Astrocyte (in vitro differentiated cells and primary cell): ENCODE results near the gene SCAPER. TPM values are rescaled to one million over a fixed set of nuclear protein-coding genes. Genes with fewer than 3 reads are reported as not detected.

Experiments used
- DNase-seq: peaks from one replicate; pipeline ENCODE4 v3.0.0-alpha.2; 2010; ENCODE audit warnings: low read depth
- FAIRE-seq: peaks from 2 replicates; lab custom pipeline; 2011; peaks lifted over from hg19 to GRCh38; lab: Jason Lieb, UNC
- H2AFZ ChIP-seq: 2 replicates; pipeline ENCODE4 v1.6.0; 2012; ENCODE audit warnings: low read depth, low read length, inconsistent platforms
- H3K27ac ChIP-seq: 2 replicates; pipeline ENCODE4 v1.5.1; 2011; ENCODE audit warnings: low read depth, low read length, inconsistent platforms
- H3K27me3 ChIP-seq: 2 replicates; pipeline ENCODE4 v1.6.0; 2011; ENCODE audit warnings: low read length, inconsistent platforms; ENCODE audit not compliant: insufficient read depth
- H3K36me3 ChIP-seq: 2 replicates; pipeline ENCODE4 v1.5.1; 2011; ENCODE audit warnings: low read length, inconsistent platforms; ENCODE audit not compliant: insufficient read depth
- H3K4me1 ChIP-seq: 2 replicates; pipeline ENCODE4 v1.5.1; 2011; ENCODE audit warnings: low read length, inconsistent platforms; ENCODE audit not compliant: insufficient read depth
- H3K4me2 ChIP-seq: 2 replicates; pipeline ENCODE4 v1.6.0; 2012; ENCODE audit warnings: low read length, inconsistent platforms
- H3K4me3 ChIP-seq: 2 replicates; pipeline ENCODE4 v1.5.1; 2011; ENCODE audit warnings: low read depth, mild to moderate bottlenecking, low read length, inconsistent platforms; ENCODE audit not compliant: insufficient read depth
- H3K79me2 ChIP-seq: 2 replicates; pipeline ENCODE4 v1.6.0; 2012; ENCODE audit warnings: mild to moderate bottlenecking, low read length, inconsistent platforms; ENCODE audit not compliant: insufficient read depth
- H3K9ac ChIP-seq: 2 replicates; pipeline ENCODE4 v1.6.0; 2012; ENCODE audit warnings: mild to moderate bottlenecking, low read length, inconsistent platforms
- H3K9me3 ChIP-seq: 2 replicates; pipeline ENCODE4 v1.5.1; 2012; ENCODE audit warnings: low read depth, mild to moderate bottlenecking, low read length, inconsistent platforms; ENCODE audit not compliant: insufficient read depth
- H4K20me1 ChIP-seq: 2 replicates; pipeline ENCODE4 v1.6.0; 2012; ENCODE audit warnings: low read length, inconsistent platforms; ENCODE audit not compliant: insufficient read depth
- H3K27ac Mint-ChIP-seq: one replicate; pipeline ENCODE4 v1.8.0; 2021; ENCODE audit warnings: mild to moderate bottlenecking, mixed read lengths; ENCODE audit not compliant: unreplicated experiment
- H3K27me3 Mint-ChIP-seq: one replicate; pipeline ENCODE4 v1.8.0; 2021; ENCODE audit warnings: low read depth, mixed read lengths; ENCODE audit not compliant: unreplicated experiment
- H3K36me3 Mint-ChIP-seq: one replicate; pipeline ENCODE4 v1.8.0; 2021; ENCODE audit warnings: low read depth, mixed read lengths; ENCODE audit not compliant: unreplicated experiment
- H3K4me1 Mint-ChIP-seq: one replicate; pipeline ENCODE4 v1.8.0; 2021; ENCODE audit warnings: low read depth, mixed read lengths; ENCODE audit not compliant: unreplicated experiment
- H3K4me3 Mint-ChIP-seq: one replicate; pipeline ENCODE4 v1.8.0; 2021; ENCODE audit warnings: mild to moderate bottlenecking, moderate library complexity, mixed read lengths; ENCODE audit not compliant: unreplicated experiment
- H3K9me3 Mint-ChIP-seq: one replicate; pipeline ENCODE4 v1.8.0; 2021; ENCODE audit warnings: mild to moderate bottlenecking, mixed read lengths; ENCODE audit not compliant: unreplicated experiment
- EZH2 ChIP-seq: IDR thresholded peaks from 2 replicates; pipeline ENCODE4 v1.6.1; 2012; ENCODE audit warnings: mild to moderate bottlenecking, low read length, inconsistent platforms; ENCODE audit not compliant: insufficient read depth
- total RNA-seq: library from RNA; stranded (reverse); gene quantifications from 2 replicates; pipeline ENCODE4 v1.2.1, GENCODE V29; 2021
- TF ChIP-seq, protein P1 (sequence below): IDR thresholded peaks from 2 replicates; pipeline ENCODE4 v1.5.1; 2011; ENCODE audit warnings: low read depth, mild to moderate bottlenecking, inconsistent platforms, low read length, moderate library complexity; ENCODE audit not compliant: insufficient read depth

The SCAPER gene
- total RNA-seq, 1 donor from 2014 or later, result 8.6 TPM

DNA sequence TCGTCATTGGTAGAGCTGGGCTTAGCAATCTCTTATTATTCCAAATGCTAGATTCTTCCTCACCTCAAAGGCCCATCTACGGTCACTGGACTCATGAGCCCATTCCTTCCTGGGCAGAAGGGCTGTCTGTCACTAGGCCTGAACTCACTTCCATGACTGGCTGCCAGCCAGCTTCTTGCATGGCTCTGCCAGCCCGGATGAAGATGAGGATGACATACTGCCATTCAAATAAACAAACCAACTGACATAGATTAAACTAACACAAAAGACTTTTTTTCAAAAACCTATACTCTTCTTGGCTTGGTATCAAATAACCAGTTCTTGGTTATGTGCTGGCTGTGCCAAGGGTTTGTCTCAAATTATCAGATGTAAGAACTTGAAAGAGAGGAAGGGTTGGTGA is 544.7 kb downstream of the SCAPER start:
- H3K27ac ChIP-seq, result no peak overlapping the region
- H2AFZ ChIP-seq, result no peak overlapping the region
- H3K36me3 Mint-ChIP-seq, result no peaks in the 10 kb centered on the region
- no peak overlapping the region for H3K9ac ChIP-seq
- no peaks in the 10 kb centered on the region for H3K9me3 ChIP-seq
- no peak overlapping the region for H3K4me3 Mint-ChIP-seq
- no peak overlapping the region for H3K4me2 ChIP-seq
- H3K27me3 Mint-ChIP-seq, result peaks cover 9% of the 10 kb centered on the region
- no peak for DNase-seq
- H3K79me2 ChIP-seq, result no peaks in the 10 kb centered on the region
- H3K9me3 Mint-ChIP-seq, result no peaks in the 10 kb centered on the region
- H3K4me3 ChIP-seq, result no peak overlapping the region
- no peaks in the 10 kb centered on the region for H3K36me3 ChIP-seq
- H4K20me1 ChIP-seq, result no peaks in the 10 kb centered on the region
- no peak for FAIRE-seq
- no peaks in the 10 kb centered on the region for H3K27me3 ChIP-seq
- no peaks in the 10 kb centered on the region for H3K4me1 Mint-ChIP-seq
- TF ChIP-seq, protein P1, sequence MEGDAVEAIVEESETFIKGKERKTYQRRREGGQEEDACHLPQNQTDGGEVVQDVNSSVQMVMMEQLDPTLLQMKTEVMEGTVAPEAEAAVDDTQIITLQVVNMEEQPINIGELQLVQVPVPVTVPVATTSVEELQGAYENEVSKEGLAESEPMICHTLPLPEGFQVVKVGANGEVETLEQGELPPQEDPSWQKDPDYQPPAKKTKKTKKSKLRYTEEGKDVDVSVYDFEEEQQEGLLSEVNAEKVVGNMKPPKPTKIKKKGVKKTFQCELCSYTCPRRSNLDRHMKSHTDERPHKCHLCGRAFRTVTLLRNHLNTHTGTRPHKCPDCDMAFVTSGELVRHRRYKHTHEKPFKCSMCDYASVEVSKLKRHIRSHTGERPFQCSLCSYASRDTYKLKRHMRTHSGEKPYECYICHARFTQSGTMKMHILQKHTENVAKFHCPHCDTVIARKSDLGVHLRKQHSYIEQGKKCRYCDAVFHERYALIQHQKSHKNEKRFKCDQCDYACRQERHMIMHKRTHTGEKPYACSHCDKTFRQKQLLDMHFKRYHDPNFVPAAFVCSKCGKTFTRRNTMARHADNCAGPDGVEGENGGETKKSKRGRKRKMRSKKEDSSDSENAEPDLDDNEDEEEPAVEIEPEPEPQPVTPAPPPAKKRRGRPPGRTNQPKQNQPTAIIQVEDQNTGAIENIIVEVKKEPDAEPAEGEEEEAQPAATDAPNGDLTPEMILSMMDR, result no peak
- no peak for TF ChIP-seq EZH2
- H3K4me1 ChIP-seq, result no peaks in the 10 kb centered on the region
- H3K27ac Mint-ChIP-seq, result no peak overlapping the region

DNA sequence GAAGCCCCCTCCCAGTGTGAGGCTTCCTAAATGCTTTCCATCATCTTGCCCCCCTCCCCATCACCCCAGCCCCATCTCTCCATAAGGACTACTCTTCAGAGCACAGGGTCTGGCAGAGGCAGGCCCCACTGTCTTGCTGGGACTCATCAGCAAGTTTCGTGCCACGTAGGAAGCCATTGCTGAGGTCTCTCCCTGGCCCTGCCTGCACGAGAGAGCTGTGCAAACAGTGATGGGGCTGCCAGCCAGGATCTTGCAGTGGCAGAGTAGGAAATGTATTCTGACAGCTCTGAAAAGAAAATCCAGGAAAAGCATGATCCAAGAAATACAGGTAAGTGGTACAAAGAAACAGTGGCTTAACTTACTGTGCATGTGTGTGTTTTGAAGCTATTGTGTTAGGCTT is 546.0 kb downstream of the SCAPER start:
- no peak overlapping the region for H3K4me3 ChIP-seq
- H3K4me2 ChIP-seq, result no peak overlapping the region
- Mint-ChIP-seq H3K4me3 (no peak overlapping the region), H3K9me3 (no peaks in the 10 kb centered on the region), H3K27ac (no peak overlapping the region), H3K36me3 (no peaks in the 10 kb centered on the region), H3K4me1 (no peaks in the 10 kb centered on the region), H3K27me3 (peaks cover 15% of the 10 kb centered on the region)
- no peaks in the 10 kb centered on the region for H3K27me3 ChIP-seq
- H3K79me2 ChIP-seq, result no peaks in the 10 kb centered on the region
- no peak overlapping the region for H2AFZ ChIP-seq
- TF ChIP-seq, protein P1, result no peak
- no peak for TF ChIP-seq EZH2
- no peak overlapping the region for H3K27ac ChIP-seq
- no peaks in the 10 kb centered on the region for H3K4me1 ChIP-seq
- no peaks in the 10 kb centered on the region for H4K20me1 ChIP-seq
- DNase-seq (no peak), FAIRE-seq (no peak)
- H3K9me3 ChIP-seq, result no peaks in the 10 kb centered on the region
- H3K36me3 ChIP-seq, result no peaks in the 10 kb centered on the region
- no peak overlapping the region for H3K9ac ChIP-seq

GRCh38 chr15:76358453-76358852 is 546.7 kb downstream of the SCAPER start:
- DNase-seq (no peak), FAIRE-seq (no peak)
- Histone ChIP-seq H4K20me1 (no peaks in the 10 kb centered on the region), H3K36me3 (no peaks in the 10 kb centered on the region), H3K9me3 (no peaks in the 10 kb centered on the region), H3K4me3 (no peak overlapping the region), H2AFZ (no peak overlapping the region), H3K79me2 (no peaks in the 10 kb centered on the region), H3K27ac (no peak overlapping the region), H3K9ac (no peak overlapping the region), H3K4me2 (no peak overlapping the region), H3K27me3 (no peaks in the 10 kb centered on the region), H3K4me1 (no peaks in the 10 kb centered on the region)
- Mint-ChIP-seq H3K27ac (no peak overlapping the region), H3K9me3 (no peaks in the 10 kb centered on the region), H3K4me1 (no peaks in the 10 kb centered on the region), H3K4me3 (no peak overlapping the region), H3K36me3 (no peaks in the 10 kb centered on the region), H3K27me3 (peaks cover 19% of the 10 kb centered on the region)
- no peak for TF ChIP-seq EZH2
- TF ChIP-seq, protein P1, result no peak
